Measurements from ENCODE around the gene MORN2. TPM values are rescaled to one million over a fixed set of nuclear protein-coding genes. Genes with fewer than 3 reads are reported as not detected.

MORN2 gene
- total RNA-seq, 1 donor from 2014 or later, result 16.9 TPM

DNA sequence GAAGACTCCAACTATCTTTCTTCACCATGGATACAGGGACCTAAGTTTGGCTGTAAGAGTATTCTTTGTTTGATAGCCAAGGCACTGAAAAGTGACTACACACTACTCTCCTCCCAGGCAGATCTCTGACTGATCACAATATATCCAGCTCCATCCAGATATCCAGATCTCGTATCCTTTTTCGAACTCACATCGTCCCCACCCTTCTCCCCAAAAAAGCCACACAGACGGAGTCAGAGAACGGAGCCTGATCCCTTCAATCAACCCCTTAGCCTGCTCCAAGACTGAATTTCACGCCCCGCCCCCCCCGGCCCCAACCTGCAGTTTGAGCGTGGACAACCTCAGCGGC is 575 bp upstream of the MORN2 start:
- Mint-ChIP-seq H3K27ac (ENCODE audit: unreplicated experiment) (peak overlapping the region; percentile 92), H3K4me3 (ENCODE audit: unreplicated experiment) (peak overlapping the region; percentile 93), H3K36me3 (ENCODE audit: unreplicated experiment) (peaks cover 13% of the 10 kb centered on the region), H3K4me1 (ENCODE audit: unreplicated experiment) (peaks cover 21% of the 10 kb centered on the region), H3K9me3 (ENCODE audit: unreplicated experiment) (peaks cover 11% of the 10 kb centered on the region), H3K27me3 (ENCODE audit: unreplicated experiment) (no peaks in the 10 kb centered on the region)
- TF ChIP-seq, protein P1, sequence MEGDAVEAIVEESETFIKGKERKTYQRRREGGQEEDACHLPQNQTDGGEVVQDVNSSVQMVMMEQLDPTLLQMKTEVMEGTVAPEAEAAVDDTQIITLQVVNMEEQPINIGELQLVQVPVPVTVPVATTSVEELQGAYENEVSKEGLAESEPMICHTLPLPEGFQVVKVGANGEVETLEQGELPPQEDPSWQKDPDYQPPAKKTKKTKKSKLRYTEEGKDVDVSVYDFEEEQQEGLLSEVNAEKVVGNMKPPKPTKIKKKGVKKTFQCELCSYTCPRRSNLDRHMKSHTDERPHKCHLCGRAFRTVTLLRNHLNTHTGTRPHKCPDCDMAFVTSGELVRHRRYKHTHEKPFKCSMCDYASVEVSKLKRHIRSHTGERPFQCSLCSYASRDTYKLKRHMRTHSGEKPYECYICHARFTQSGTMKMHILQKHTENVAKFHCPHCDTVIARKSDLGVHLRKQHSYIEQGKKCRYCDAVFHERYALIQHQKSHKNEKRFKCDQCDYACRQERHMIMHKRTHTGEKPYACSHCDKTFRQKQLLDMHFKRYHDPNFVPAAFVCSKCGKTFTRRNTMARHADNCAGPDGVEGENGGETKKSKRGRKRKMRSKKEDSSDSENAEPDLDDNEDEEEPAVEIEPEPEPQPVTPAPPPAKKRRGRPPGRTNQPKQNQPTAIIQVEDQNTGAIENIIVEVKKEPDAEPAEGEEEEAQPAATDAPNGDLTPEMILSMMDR (IDR thresholded peaks at IDR 0.05), result no peak
- no peak for DNase-seq (ENCODE audit: extremely low spot score, unreplicated experiment)

DNA sequence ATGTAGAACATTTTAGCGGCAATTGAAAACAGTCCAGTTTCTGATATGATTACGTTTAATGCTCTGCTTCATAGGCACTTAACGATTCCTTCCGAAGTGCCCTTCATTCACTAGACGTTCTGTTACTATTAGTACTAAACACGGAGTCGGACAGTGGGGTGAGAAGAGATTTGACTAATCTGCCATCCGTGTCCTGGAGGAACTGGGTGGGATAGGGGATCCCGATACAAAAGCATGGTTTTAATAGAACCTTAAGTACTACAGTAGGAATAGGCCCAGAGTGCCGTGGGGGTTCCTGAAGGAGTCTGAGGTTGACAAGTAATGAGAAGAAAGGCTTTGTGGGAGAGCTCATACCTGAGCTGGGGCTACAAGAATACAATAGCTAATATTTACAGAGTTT is 631 bp downstream of the MORN2 start:
- Mint-ChIP-seq H3K27me3 (ENCODE audit: unreplicated experiment) (no peaks in the 10 kb centered on the region), H3K4me3 (ENCODE audit: unreplicated experiment) (peak overlapping the region; percentile 93), H3K27ac (ENCODE audit: unreplicated experiment) (peak overlapping the region; percentile 92), H3K4me1 (ENCODE audit: unreplicated experiment) (peaks cover 21% of the 10 kb centered on the region), H3K36me3 (ENCODE audit: unreplicated experiment) (peaks cover 13% of the 10 kb centered on the region), H3K9me3 (ENCODE audit: unreplicated experiment) (peaks cover 9% of the 10 kb centered on the region)
- DNase-seq (ENCODE audit: extremely low spot score, unreplicated experiment), result no peak
- TF ChIP-seq, protein P1 (IDR thresholded peaks at IDR 0.05), result no peak

DNA sequence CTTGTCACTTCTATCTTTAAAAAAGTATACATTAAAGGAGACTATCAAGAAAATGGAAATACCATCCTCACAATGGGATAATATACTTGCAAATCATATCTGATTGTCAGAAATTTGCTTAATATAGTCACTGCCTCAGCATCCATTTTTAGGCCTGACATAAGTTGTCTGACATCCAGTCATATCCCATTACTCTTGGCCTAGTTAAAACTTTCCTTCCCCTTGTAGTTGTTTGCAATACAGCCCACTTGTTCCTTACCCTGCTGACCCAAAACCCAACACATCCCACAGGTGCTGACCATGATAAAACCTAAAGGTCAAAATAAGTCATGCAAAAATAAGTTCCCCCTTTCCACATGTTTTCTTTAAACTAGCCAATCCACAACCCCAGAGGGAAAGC is 10.3 kb downstream of the MORN2 start:
- no peaks in the 10 kb centered on the region for H3K9me3 Mint-ChIP-seq (ENCODE audit: unreplicated experiment)
- H3K4me3 Mint-ChIP-seq (ENCODE audit: unreplicated experiment), result no peak overlapping the region
- peaks cover 15% of the 10 kb centered on the region for H3K36me3 Mint-ChIP-seq (ENCODE audit: unreplicated experiment)
- TF ChIP-seq, protein P1 (IDR thresholded peaks at IDR 0.05), result no peak
- no peak overlapping the region for H3K27ac Mint-ChIP-seq (ENCODE audit: unreplicated experiment)
- DNase-seq (ENCODE audit: extremely low spot score, unreplicated experiment), result no peak
- no peaks in the 10 kb centered on the region for H3K27me3 Mint-ChIP-seq (ENCODE audit: unreplicated experiment)
- no peaks in the 10 kb centered on the region for H3K4me1 Mint-ChIP-seq (ENCODE audit: unreplicated experiment)

DNA sequence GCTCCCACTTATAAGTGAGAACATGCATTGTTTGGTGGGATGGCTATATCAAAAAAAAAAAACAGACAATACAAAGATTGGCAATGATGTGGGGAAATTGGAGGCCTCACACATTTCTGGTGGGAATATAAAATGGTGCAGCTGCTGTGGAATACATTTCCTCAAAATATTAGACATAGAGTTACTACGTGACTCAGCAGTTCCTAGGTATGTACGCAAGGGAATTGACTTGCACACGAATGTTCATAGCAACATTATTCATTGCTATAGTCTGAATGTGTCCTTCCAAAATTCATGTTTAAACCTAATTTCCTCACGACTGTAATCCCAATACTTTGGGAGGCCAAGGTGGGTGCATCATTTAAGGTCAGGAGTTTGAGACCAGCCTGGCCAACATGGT is 11.6 kb downstream of the MORN2 start:
- H3K4me3 Mint-ChIP-seq (ENCODE audit: unreplicated experiment), result no peak overlapping the region
- TF ChIP-seq, protein P1 (IDR thresholded peaks at IDR 0.05), result no peak
- H3K27ac Mint-ChIP-seq (ENCODE audit: unreplicated experiment), result no peak overlapping the region
- H3K27me3 Mint-ChIP-seq (ENCODE audit: unreplicated experiment), result no peaks in the 10 kb centered on the region
- no peak for DNase-seq (ENCODE audit: extremely low spot score, unreplicated experiment)
- no peaks in the 10 kb centered on the region for H3K4me1 Mint-ChIP-seq (ENCODE audit: unreplicated experiment)
- H3K9me3 Mint-ChIP-seq (ENCODE audit: unreplicated experiment), result no peaks in the 10 kb centered on the region
- H3K36me3 Mint-ChIP-seq (ENCODE audit: unreplicated experiment), result peaks cover 13% of the 10 kb centered on the region

DNA sequence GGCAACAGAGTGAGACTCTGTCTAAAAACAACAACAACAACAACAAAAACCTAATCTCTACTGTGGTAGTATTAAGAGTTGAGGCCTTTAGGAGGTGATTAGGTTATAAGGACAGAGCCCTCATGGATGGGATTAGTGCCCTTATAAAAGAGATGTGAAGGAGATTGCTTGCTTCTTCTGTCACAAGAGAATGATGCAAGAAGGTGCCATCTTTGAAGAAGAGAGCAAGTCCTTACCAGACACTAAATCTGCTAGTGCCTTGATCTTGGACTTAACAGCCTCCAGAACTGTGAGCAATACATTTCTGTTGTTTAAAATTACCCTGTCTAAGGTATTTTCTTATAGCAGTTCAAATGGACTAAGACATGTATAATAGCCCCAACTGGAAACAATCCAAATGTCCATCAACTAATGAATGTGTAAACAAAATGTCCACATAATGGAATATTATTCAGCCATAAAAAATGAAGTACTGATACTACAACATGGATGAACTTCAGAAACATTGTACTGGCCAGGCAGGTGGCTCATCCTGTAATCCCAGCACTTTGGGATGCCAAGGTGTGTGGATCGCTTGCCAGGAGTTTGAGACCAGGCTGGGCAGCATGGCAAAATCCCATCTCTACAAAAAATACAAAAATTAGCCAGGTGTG is 12.3 kb downstream of the MORN2 start:
- no peak overlapping the region for H3K27ac Mint-ChIP-seq (ENCODE audit: unreplicated experiment)
- DNase-seq (ENCODE audit: extremely low spot score, unreplicated experiment), result no peak
- peaks cover 8% of the 10 kb centered on the region for H3K36me3 Mint-ChIP-seq (ENCODE audit: unreplicated experiment)
- TF ChIP-seq, protein P1 (IDR thresholded peaks at IDR 0.05), result no peak
- no peaks in the 10 kb centered on the region for H3K9me3 Mint-ChIP-seq (ENCODE audit: unreplicated experiment)
- H3K4me1 Mint-ChIP-seq (ENCODE audit: unreplicated experiment), result no peaks in the 10 kb centered on the region
- H3K4me3 Mint-ChIP-seq (ENCODE audit: unreplicated experiment), result no peak overlapping the region
- H3K27me3 Mint-ChIP-seq (ENCODE audit: unreplicated experiment), result no peaks in the 10 kb centered on the region

Data from osteocyte (in vitro differentiated cells).